Fibroblast of upper back skin (primary cell): ENCODE results near the gene CCNDBP1.
"Not testable (repeated sequence)": the region's sequence is repeated elsewhere in the genome, so short reads cannot be mapped to it uniquely, and the experiment has no call there.

Experiments used
- DNase-seq: peaks from one replicate; pipeline ENCODE4 v3.0.0-alpha.2; 2013

CCNDBP1 gene, protein sequence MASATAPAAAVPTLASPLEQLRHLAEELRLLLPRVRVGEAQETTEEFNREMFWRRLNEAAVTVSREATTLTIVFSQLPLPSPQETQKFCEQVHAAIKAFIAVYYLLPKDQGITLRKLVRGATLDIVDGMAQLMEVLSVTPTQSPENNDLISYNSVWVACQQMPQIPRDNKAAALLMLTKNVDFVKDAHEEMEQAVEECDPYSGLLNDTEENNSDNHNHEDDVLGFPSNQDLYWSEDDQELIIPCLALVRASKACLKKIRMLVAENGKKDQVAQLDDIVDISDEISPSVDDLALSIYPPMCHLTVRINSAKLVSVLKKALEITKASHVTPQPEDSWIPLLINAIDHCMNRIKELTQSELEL

DNA sequence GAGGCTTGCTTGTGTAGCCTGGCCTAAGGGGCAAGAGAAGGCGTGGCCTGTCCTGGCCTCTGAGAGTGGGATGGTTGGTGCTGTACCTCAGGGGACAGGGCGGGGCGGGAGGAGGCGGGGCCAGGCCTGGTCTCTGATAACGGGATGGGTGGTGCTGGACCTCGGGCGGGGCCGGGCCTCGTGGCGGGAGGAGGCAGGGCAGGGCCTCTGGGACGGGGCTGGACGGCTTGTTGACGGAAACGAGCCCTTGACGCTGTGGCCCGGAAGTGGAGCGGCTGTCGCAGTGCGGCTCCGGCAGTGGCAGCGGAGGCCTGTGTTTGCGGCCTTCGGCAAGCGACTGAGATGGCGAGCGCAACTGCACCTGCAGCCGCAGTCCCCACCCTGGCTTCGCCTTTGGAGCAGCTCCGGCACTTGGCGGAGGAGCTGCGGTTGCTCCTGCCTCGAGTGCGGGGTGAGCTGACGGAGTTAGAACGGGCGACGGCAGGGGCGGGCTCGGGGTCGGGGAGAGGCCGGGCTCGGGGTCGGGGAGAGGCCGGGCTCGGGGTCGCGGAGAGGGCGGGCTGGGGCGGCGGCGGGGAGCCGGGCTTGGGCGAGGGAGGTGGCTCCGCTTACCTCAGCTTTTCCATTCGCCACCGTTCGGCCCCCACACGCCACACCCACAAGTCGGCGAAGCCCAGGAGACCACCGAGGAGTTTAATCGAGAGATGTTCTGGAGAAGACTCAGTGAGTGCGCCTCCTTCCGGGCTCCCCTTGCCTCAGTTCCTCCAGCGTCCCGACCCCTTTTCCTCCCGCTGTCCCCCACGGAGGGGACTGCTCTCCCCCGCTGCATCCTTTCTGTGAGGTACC, at the start of gene CCNDBP1:
CCNDBP1 (plus strand) TSS at position 247 of the 846 bp plus-strand sequence; CDS start at position 343, 96 bp downstream.
- DNase-seq = peak; percentile 58

DNA sequence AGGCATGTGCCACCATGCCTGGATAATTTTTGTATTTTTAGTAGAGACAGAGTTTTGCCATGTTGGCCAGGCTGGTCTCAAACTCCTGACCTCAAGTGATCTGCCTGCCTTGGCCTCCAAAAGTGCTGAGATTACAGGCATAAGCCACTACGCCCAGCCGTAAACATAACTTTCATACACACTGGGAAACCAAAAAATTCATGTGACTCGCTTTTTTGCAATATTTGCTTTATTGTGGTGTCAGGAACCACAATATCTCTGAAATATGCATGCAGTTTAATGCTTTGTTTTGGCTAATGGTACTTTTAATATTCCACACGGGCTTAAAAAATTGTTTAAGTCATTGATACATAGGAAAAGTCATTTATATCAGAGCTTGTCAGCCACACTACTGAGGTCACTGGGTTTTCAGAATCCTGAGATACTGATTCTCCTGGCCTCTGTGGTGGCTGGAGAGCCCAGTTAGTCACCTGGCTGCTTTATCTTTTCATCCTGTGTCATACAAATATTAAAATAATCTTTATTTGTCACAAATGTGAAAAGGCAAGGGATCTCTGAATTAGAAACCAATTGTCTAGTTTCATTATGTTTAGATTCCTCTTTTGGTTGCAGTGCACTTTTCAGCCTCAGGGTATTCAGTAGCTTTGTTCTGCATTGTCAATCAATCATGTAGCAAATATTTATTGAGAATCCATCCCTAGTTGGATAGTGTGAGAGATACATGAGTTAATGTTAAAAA, 41.8 kb upstream of the CCNDBP1 start:
- DNase-seq = peak; percentile 19

DNA sequence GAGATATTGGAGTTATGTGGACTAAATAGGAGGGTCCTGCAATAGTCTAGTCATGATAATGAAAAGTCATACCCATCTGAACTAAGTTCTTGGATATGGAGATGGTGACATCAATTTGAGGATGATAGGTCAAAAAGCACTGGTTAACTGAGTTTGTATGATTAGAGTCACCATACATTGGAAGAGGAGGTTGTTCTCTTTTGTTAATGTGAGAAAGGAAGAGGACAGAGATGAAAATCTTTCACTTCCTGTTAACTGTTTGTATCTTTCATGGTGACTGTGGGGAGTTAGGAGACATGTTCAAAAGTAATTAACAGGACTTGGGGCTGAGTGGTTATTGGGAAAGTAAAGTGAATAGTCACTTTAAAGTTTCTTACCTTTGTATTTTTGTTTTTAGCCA, 40.7 kb upstream of the CCNDBP1 start:
- no peak for DNase-seq

DNA sequence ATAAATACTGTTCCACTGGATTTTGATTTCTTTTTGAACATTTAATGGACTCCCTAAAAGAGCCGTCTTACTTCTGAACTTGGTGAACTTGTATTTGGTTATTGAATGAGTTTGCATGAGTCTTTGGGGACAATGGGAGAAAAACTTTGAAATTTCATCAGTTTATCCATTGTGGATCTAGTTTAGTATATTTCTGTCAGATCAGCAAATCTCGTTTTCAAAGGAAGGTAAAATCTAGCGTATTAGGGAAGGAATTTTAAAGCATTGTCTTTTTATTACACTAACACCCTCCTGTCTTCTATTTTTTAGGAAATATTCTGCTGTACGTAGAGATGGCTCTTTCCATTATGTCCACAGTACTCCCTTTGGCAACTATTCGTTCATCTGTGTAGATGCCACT, 39.0 kb upstream of the CCNDBP1 start:
- no peak for DNase-seq

- peak; percentile 92 for DNase-seq
These were observed 34.8 kb upstream of the CCNDBP1 start for GRCh38 chr15:43150191-43150929.

DNA sequence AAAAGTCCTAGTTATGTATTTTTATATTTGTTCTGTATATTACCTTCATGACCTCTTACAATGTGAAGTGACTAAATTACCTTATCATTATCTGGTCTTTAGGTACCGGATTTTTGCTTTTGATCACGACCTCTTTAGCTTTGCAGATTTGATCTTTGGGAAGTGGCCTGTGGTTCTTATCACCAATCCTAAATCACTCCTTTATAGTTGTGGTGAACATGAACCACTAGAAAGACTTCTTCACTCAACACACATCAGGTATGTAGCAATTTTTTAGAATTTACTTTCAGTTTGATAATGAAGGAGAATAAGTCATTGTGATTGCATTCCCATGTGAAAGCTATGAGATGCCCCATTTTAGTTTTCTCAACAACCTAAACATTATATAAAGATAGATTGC, 33.5 kb upstream of the CCNDBP1 start:
- no peak for DNase-seq

DNA sequence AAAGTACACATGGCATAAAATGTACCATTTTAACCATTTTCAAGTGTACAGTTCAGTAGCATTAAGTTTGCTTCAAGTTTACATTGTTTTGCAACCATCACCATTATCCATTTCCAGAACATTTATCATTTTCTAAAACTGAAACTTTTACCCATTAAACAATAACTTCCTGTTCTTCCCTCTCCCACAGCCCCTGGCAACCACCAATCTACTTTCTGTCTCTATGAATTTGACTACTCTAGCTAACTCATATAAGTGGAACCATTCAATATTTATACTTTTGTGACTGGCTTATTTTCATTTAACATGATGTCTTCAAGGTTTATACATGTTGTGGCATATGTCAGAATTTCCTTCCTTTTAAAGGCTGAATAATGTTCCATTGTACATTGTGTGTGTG, 31.9 kb upstream of the CCNDBP1 start:
- no peak for DNase-seq

DNA sequence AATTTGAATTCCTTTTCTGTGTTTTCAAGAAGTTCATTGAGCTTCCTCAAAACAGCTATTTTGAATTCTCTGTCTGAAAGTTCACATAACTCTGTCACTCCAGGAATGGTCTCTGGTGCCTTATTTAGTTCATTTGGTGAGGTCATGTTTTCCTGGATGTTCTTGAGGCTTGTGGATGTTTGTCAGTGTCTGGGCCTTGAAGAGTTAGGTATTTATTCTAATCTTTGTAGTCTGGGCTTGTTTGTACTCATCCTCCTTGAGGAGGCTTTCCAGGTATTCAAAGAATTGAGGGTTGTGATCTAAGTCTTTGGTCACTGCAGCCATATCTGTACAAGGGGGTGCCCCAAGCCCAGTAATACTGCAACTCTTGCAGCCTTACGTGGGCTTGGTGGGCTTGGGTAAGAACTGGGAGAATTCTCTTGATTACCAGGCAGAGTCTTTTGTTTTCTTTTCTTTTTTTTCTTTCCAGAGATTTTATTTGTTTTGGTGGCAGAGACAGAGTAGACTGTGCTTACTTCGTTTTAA, 19.3 kb upstream of the CCNDBP1 start:
- DNase-seq = no peak

- DNase-seq = not testable (repeated sequence)
These were observed 17.9 kb upstream of the CCNDBP1 start for GRCh38 chr15:43167261-43167660.

- DNase-seq = no peak
These were observed 16.8 kb upstream of the CCNDBP1 start for GRCh38 chr15:43168192-43169107.

GRCh38 chr15:43169888-43170287, 15.3 kb upstream of the CCNDBP1 start:
- DNase-seq = no peak

- not testable (repeated sequence) for DNase-seq
These were observed 9.4 kb upstream of the CCNDBP1 start for GRCh38 chr15:43175656-43176309.

DNA sequence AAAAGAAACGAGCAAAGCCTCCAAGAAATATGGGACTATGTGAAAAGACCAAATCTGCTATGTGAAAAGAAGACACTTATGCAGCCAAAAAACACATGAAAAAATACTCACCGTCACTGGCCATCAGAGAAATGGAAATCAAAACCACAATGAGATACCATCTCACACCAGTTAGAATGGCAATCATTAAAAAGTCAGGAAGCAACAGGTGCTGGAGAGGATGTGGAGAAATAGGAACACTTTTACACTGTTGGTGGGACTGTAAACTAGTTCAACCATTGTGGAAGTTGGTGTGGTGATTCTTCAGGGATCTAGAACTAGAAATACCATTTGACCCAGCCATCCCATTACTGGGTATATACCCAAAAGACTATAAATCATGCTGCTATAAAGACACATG, 8.1 kb upstream of the CCNDBP1 start:
- not testable (repeated sequence) for DNase-seq

GRCh38 chr15:43183270-43183669, 1.9 kb upstream of the CCNDBP1 start:
- DNase-seq = no peak

GRCh38 chr15:43184407-43185124, 637 bp upstream of the CCNDBP1 start:
- no peak for DNase-seq

DNA sequence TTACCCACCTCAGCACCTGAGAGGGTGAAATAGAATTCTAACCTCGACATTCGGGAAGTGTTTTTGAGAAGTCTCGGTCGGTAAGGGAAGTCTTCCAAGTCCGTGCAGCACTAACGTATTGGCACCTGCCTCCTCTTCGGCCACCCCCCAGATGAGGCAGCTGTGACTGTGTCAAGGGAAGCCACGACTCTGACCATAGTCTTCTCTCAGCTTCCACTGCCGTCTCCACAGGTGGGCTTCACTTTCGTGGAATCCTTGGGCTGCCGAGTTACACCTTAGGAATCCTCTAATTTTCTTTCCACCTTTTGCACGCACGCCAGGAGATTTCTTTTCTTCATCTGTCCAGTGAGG, 775 bp downstream of the CCNDBP1 start:
- no peak for DNase-seq

DNA sequence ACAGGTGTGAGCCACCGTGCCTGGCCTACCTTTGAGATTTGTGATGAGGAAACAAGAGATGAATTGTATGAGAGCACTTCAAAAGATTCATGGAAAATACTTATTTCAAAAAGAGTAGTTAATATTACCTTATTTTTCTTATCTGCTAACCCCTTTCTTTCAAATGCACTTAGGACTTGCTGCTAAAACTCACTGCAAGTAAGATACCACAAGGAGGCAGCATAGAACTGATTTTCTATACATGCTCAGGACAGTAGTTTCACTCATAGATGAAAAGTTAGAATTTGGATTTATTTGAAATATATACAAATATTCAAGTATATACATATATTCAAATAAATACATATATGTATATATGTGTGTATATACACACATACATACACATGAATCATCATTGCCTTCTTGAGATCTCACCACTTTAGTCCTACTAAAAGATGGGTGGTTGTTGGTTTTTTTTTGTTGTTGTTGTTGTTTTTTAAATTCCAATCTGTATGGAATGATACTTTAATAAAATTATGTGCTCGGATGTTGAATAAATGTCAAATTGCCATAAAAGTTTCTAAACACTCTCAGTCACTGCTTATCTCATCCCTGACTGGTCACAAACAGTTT, 2.4 kb downstream of the CCNDBP1 start:
- DNase-seq = peak; percentile 55

DNA sequence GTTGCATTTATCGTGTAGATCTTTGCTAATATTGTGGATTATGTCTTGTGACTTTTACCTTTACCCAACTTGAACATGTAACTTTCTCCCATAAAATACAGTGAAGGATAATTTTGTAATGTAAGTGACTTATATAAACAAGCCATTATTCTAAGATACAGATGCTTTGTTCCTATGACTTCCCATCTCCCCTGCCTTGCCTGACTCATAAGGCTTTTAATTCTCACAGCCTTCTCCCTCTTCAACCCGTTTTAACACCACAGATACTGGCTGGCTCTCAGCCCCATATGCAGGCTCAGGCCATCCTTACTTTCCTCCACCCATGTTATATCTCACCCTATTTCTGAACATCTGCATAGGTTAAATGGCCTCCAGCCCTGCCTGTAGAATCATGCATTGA, 4.1 kb downstream of the CCNDBP1 start:
- DNase-seq = no peak

GRCh38 chr15:43190178-43190577, 5.0 kb downstream of the CCNDBP1 start:
- peak; percentile 34 for DNase-seq

DNA sequence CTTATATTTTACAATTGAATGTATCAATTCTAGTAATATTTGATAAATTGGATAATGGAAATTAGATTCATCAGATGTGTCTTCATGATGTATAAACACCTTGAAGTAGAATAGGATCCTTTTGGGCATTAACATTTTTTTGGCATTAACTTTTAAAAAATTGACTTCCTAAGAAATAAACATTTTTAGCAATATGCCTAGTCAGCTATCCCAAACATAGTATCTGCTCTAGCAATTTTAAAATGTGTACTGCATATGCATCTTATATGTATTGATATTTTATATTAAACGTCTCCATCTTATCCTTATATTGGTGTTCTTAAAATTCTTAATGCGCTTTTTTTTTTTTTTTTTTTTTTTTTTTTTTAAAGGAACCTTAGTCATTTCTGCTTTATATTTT, 8.5 kb downstream of the CCNDBP1 start:
- DNase-seq = no peak
